Measurements from ENCODE around the gene TMTC2. TPM values are rescaled to one million over a fixed set of nuclear protein-coding genes. Genes with fewer than 3 reads are reported as not detected.

Gene TMTC2
- total and polyA plus RNA-seq, 2 donors (not counting 3 experiments of a cell fraction or from before 2014, with no cell fraction given): 4.1 to 7.8 TPM

- dilution Hi-C loops (cut with MboI; ENCODE audit: extremely low pct_ligation_motif_present, low sequenced_read_pairs): no loop called here
- Histone ChIP-seq H4K20me1 (replicated peaks; ENCODE audit: control insufficient read depth, extremely low read depth, insufficient read depth, low read length) (no peaks in the 10 kb centered on the region), H3K27ac (ENCODE audit: insufficient read depth, low read depth, low read length) (no peak overlapping the region), H3K4me3 (replicated peaks in 1 of 3; ENCODE audit: insufficient read depth in 1 of 3, low read depth in 1 of 3, low read length in 3 of 3) (no peak overlapping the region), H3K4me1 (ENCODE audit: control insufficient read depth, extremely low read depth, insufficient read depth, low read length) (peaks cover 4% of the 10 kb centered on the region), H3K9ac (replicated peaks; ENCODE audit: extremely low read depth, insufficient read depth, low read length) (no peak overlapping the region), H3K9me3 (replicated peaks; ENCODE audit: control insufficient read depth, insufficient read depth, low read length) (no peaks in the 10 kb centered on the region), H3K79me2 (ENCODE audit: control insufficient read depth, insufficient read depth, low read length) (no peaks in the 10 kb centered on the region), H3K27me3 (ENCODE audit: control insufficient read depth in 2 of 2, insufficient read depth in 2 of 2, low read length in 2 of 2) (no peaks in the 10 kb centered on the region), H3K4me2 (ENCODE audit: insufficient read depth, low read length) (no peak overlapping the region), H3K9me1 (replicated peaks; ENCODE audit: control insufficient read depth, extremely low read depth, insufficient read depth, low read length) (no peaks in the 10 kb centered on the region), H3K36me3 (ENCODE audit: control insufficient read depth in 2 of 2, extremely low read depth in 1 of 2, insufficient read depth in 2 of 2, low read length in 2 of 2) (no peaks in the 10 kb centered on the region), H2AFZ (ENCODE audit: low read depth, low read length) (no peak overlapping the region)
- FAIRE-seq (no peak), DNase-seq (ENCODE audit: low read depth, low spot score) (no peak)
- ChIA-PET CTCF (no interaction called here), POLR2A (no interaction called here)
- TF ChIP-seq MAX (IDR thresholded peaks at IDR 0.05; ENCODE audit: insufficient read depth, insufficient read length) (no peak), JUN (IDR thresholded peaks at IDR 0.05; ENCODE audit: borderline replicate concordance, insufficient read depth, insufficient read length, low read depth) (no peak), POLR2AphosphoS5 (IDR thresholded peaks at IDR 0.05; ENCODE audit: insufficient read depth, low read depth, low read length) (no peak), CTCF (IDR thresholded peaks at IDR 0.05; ENCODE audit: extremely low read depth in 1 of 2, insufficient read depth in 1 of 2, low read depth in 1 of 2, low read length in 2 of 2) (no peak), GATA2 (IDR thresholded peaks at IDR 0.05; ENCODE audit: insufficient read depth, insufficient read length, low read depth, low read length) (no peak), MYC (IDR thresholded peaks at IDR 0.05; ENCODE audit: low read depth, low read length) (no peak), EZH2 (IDR thresholded peaks at IDR 0.05; ENCODE audit: borderline replicate concordance, low read depth, low read length, severe bottlenecking) (no peak), FOS (IDR thresholded peaks at IDR 0.05; ENCODE audit: borderline replicate concordance, insufficient read depth, low read length) (no peak), POLR2A (IDR thresholded peaks at IDR 0.05; ENCODE audit: low read depth, low read length) (no peak)
- intact Hi-C loops (cut with micrococcal nuclease): no loop called here
- BruUV-seq (replicated peaks): no TSS peak
Observed at GRCh38 chr12:82730953-82731459, 44.3 kb downstream of the TMTC2 start.
